Measurements from ENCODE around the gene CENPP. TPM values are rescaled to one million over a fixed set of nuclear protein-coding genes. Genes with fewer than 3 reads are reported as not detected.

CENPP gene
- total and polyA plus RNA-seq, 4 donors, result 0.62 to 8.7 (median 1.3) TPM

GRCh38 chr9:92324889-92325268, 874 bp upstream of the CENPP start:
- TF ChIP-seq NR2F2 (IDR thresholded peaks at IDR 0.05), result no peak
- no peak for TF ChIP-seq HNF4A (conservative IDR thresholded peaks at IDR 0.05)
- no peak for TF ChIP-seq ZBTB33 (IDR thresholded peaks at IDR 0.05)
- no peak for TF ChIP-seq FOXA1 (IDR thresholded peaks at IDR 0.05)
- TF ChIP-seq ATF3 (IDR thresholded peaks at IDR 0.05), result no peak
- no peak for TF ChIP-seq JUND (IDR thresholded peaks at IDR 0.05)
- no peak for TF ChIP-seq SP1 (IDR thresholded peaks at IDR 0.05)
- no peak for TF ChIP-seq RXRA (IDR thresholded peaks at IDR 0.05)
- TF ChIP-seq RAD21 (IDR thresholded peaks at IDR 0.05), result no peak
- TF ChIP-seq YY1 (IDR thresholded peaks at IDR 0.05), result no peak
- no peak for TF ChIP-seq MAX (IDR thresholded peaks at IDR 0.05)
- no peak for TF ChIP-seq REST (IDR thresholded peaks at IDR 0.05)
- TF ChIP-seq TAF1 (conservative IDR thresholded peaks at IDR 0.05), result no peak
- TF ChIP-seq FOXA2 (IDR thresholded peaks at IDR 0.05), result no peak
- no peak for TF ChIP-seq HNF4G (IDR thresholded peaks at IDR 0.05)
- no peak for TF ChIP-seq EGR1 (IDR thresholded peaks at IDR 0.05; ENCODE audit: low read depth in 2 of 2)
- peak overlapping the region; percentile 94 to 97 for H3K27ac ChIP-seq (ENCODE audit: low read depth in 1 of 2, low read length in 2 of 2)
- H3K9me3 ChIP-seq (ENCODE audit: control insufficient read depth in 4 of 4, low read length in 3 of 4), result no peaks in the 10 kb centered on the region
- under 1% methylated on average over 12 of the region's 12 CpGs for WGBS
- DNase-seq (ENCODE audit: low spot score), result no peak
- H3K9ac ChIP-seq (ENCODE audit: low read depth in 1 of 2, low read length in 2 of 2), result peak overlapping the region; percentile 86 to 95
- H3K27me3 ChIP-seq (ENCODE audit: control insufficient read depth in 4 of 4, insufficient read depth in 4 of 4, low read length in 3 of 4), result no peaks in the 10 kb centered on the region
- H3K36me3 ChIP-seq (ENCODE audit: control insufficient read depth in 4 of 4, insufficient read depth in 3 of 4, low read depth in 1 of 4, low read length in 3 of 4), result peaks cover 4 to 20% (median 14%) of the 10 kb centered on the region in 4 donors
- H3K4me3 ChIP-seq (ENCODE audit: low read depth in 1 of 3, low read length in 3 of 3), result peak overlapping the region; percentile 55 to 100 (median 99)
- peaks cover 0 to 20% (median 18%) of the 10 kb centered on the region in 4 donors for H3K4me1 ChIP-seq (ENCODE audit: control insufficient read depth in 4 of 4, insufficient read depth in 4 of 4, low read length in 3 of 4)

- Histone ChIP-seq H3K9me3 (ENCODE audit: control insufficient read depth in 4 of 4, low read length in 3 of 4) (no peaks in the 10 kb centered on the region), H3K9ac (ENCODE audit: low read depth in 1 of 2, low read length in 2 of 2) (peak overlapping the region; percentile 60 to 86), H3K27ac (ENCODE audit: low read depth in 1 of 2, low read length in 2 of 2) (peak overlapping the region; percentile 94 to 97), H3K4me1 (ENCODE audit: control insufficient read depth in 4 of 4, insufficient read depth in 4 of 4, low read length in 3 of 4) (peaks cover 0 to 20% (median 18%) of the 10 kb centered on the region in 4 donors), H3K36me3 (ENCODE audit: control insufficient read depth in 4 of 4, insufficient read depth in 3 of 4, low read depth in 1 of 4, low read length in 3 of 4) (peaks cover 0 to 12% (median 10%) of the 10 kb centered on the region in 4 donors), H3K27me3 (ENCODE audit: control insufficient read depth in 4 of 4, insufficient read depth in 4 of 4, low read length in 3 of 4) (no peaks in the 10 kb centered on the region), H3K4me3 (ENCODE audit: low read depth in 1 of 3, low read length in 3 of 3) (peak overlapping the region; percentile 55 to 100 (median 99))
- DNase-seq (ENCODE audit: low spot score), result no peak
- TF ChIP-seq MAX (IDR thresholded peaks at IDR 0.05) (no peak), FOXA1 (IDR thresholded peaks at IDR 0.05) (no peak), HNF4A (conservative IDR thresholded peaks at IDR 0.05) (no peak), ATF3 (IDR thresholded peaks at IDR 0.05) (no peak), YY1 (IDR thresholded peaks at IDR 0.05) (no peak), GABPA (IDR thresholded peaks at IDR 0.05 in 1 of 2, conservative IDR thresholded peaks at IDR 0.05 in 1 of 2) (no peak)
- WGBS, result 2% methylated on average over 30 of the region's 30 CpGs
These were observed 293 bp downstream of the CENPP start for GRCh38 chr9:92325991-92326500.
